ENCODE data around the gene TMPRSS11B.

GRCh38 chr4:68267433-68267944, 22.0 kb upstream of the TMPRSS11B start:
- no peak for TF ChIP-seq CTCF (conservative IDR thresholded peaks at IDR 0.05; ENCODE audit: low read depth in 2 of 2)
- TF ChIP-seq REST (IDR thresholded peaks at IDR 0.05; ENCODE audit: unreplicated experiment), result no peak
- no peak for TF ChIP-seq EZH2phosphoT487 (IDR thresholded peaks at IDR 0.05; ENCODE audit: unreplicated experiment)
- no peak for TF ChIP-seq STAT1 (IDR thresholded peaks at IDR 0.05; ENCODE audit: unreplicated experiment)
- no peak for TF ChIP-seq POLR2AphosphoS5 (IDR thresholded peaks at IDR 0.05; ENCODE audit: low read depth)

Measured in GM23338 (cell line).